ENCODE measurements around the gene NDUFA7. TPM values are rescaled to one million over a fixed set of nuclear protein-coding genes. Genes with fewer than 3 reads are reported as not detected.
A peak's percentile ranks its signal among the peaks of the same experiment; 100 is the strongest.
"Not testable (repeated sequence)": the region's sequence is repeated elsewhere in the genome, so short reads cannot be mapped to it uniquely, and the experiment has no call there.

The NDUFA7 gene
- total RNA-seq, 1 experiment from 2014 or later = 65.7 TPM

GRCh38 chr19:8321986-8322637 lies 937 bp upstream of the NDUFA7 start:
- no peak for DNase-seq (ENCODE audit: extremely low read depth, low read depth)

GRCh38 chr19:8320564-8321066 lies 560 bp downstream of the NDUFA7 start:
- DNase-seq (ENCODE audit: extremely low read depth, low read depth) = no peak

GRCh38 chr19:8319807-8320520 lies 1.2 kb downstream of the NDUFA7 start:
- DNase-seq (ENCODE audit: extremely low read depth, low read depth) = no peak

- not testable (repeated sequence) for DNase-seq (ENCODE audit: extremely low read depth, low read depth)
These were observed 2.3 kb downstream of the NDUFA7 start for GRCh38 chr19:8318835-8319234.

- no peak for DNase-seq (ENCODE audit: extremely low read depth, low read depth)
These were observed 4.6 kb downstream of the NDUFA7 start for GRCh38 chr19:8316351-8317125.

- not testable (repeated sequence) for DNase-seq (ENCODE audit: extremely low read depth, low read depth)
These were observed 6.1 kb downstream of the NDUFA7 start for GRCh38 chr19:8314981-8315640.

GRCh38 chr19:8311461-8312260 lies 9.5 kb downstream of the NDUFA7 start:
- DNase-seq (ENCODE audit: extremely low read depth, low read depth) = no peak

- DNase-seq (ENCODE audit: extremely low read depth, low read depth) = no peak
These were observed 10.7 kb downstream of the NDUFA7 start for GRCh38 chr19:8310342-8311055.

- no peak for DNase-seq (ENCODE audit: extremely low read depth, low read depth)
These were observed 12.3 kb downstream of the NDUFA7 start for GRCh38 chr19:8308891-8309291.

GRCh38 chr19:8307965-8308866 lies 13.0 kb downstream of the NDUFA7 start, which contains the start of gene CD320:
CD320 (minus strand) TSS chr19:8308358; CDS start chr19:8308290, 68 bp downstream.
- DNase-seq (ENCODE audit: extremely low read depth, low read depth) = peak; percentile 85

GRCh38 chr19:8307400-8307964 lies 13.7 kb downstream of the NDUFA7 start:
- DNase-seq (ENCODE audit: extremely low read depth, low read depth) = no peak

GRCh38 chr19:8306235-8307054 lies 14.7 kb downstream of the NDUFA7 start:
- no peak for DNase-seq (ENCODE audit: extremely low read depth, low read depth)

- DNase-seq (ENCODE audit: extremely low read depth, low read depth) = no peak
These were observed 15.4 kb downstream of the NDUFA7 start for GRCh38 chr19:8305798-8306197.

- DNase-seq (ENCODE audit: extremely low read depth, low read depth) = no peak
These were observed 16.1 kb downstream of the NDUFA7 start for GRCh38 chr19:8304841-8305621.

- no peak for DNase-seq (ENCODE audit: extremely low read depth, low read depth)
These were observed 18.4 kb downstream of the NDUFA7 start for GRCh38 chr19:8302734-8303133.

- DNase-seq (ENCODE audit: extremely low read depth, low read depth) = no peak
These were observed 18.9 kb downstream of the NDUFA7 start for GRCh38 chr19:8302357-8302691.
